ENCODE measurements around the gene FAM174B.

GRCh38 chr15:92583096-92584034 lies 72.2 kb downstream of the FAM174B start:
- no peak for TF ChIP-seq POLR2A (IDR thresholded peaks at IDR 0.05)
- no peak for TF ChIP-seq CTCF (IDR thresholded peaks at IDR 0.05)

Data from testis (tissue), 2 donors.